Endothelial cell of umbilical vein (primary cell): ENCODE data around the gene RNASE13.

Source experiments
- CTCF ChIP-seq, 2 donors: IDR thresholded peaks; 1 replicate in 1 of 2; 2 replicates in 1 of 2; pipeline ENCODE4 v1.5.1; 2011; ENCODE audit warnings: low read length in 2 of 2, mild to moderate bottlenecking in 2 of 2, moderate library complexity in 2 of 2, control low read depth in 1 of 2, inconsistent platforms in 1 of 2, low read depth in 1 of 2; ENCODE audit not compliant: insufficient read depth in 1 of 2; ENCODE audit errors: extremely low read depth in 1 of 2
- GATA2 ChIP-seq: IDR thresholded peaks from 2 replicates; pipeline ENCODE4 v1.7.0; 2011; ENCODE audit warnings: low read depth, mild to moderate bottlenecking, moderate library complexity, mixed read lengths, low read length; ENCODE audit not compliant: insufficient read length, insufficient read depth
- POLR2A ChIP-seq: IDR thresholded peaks from 2 replicates; pipeline ENCODE4 v1.6.1; 2012; ENCODE audit warnings: low read depth, mild to moderate bottlenecking, control low read depth, low read length

- TF ChIP-seq POLR2A: no peak
- no peak for TF ChIP-seq GATA2
- no peak for TF ChIP-seq CTCF (IDR thresholded peaks at IDR 0.05; ENCODE audit: extremely low read depth in 1 of 2, insufficient read depth in 1 of 2, low read depth in 1 of 2, low read length in 2 of 2)
Observed at GRCh38 chr14:21033133-21033698, 1.4 kb downstream of the RNASE13 start.
